Ascending aorta (tissue), 2 donors: ENCODE results near the gene ALPK1. TPM values are rescaled to one million over a fixed set of nuclear protein-coding genes. Genes with fewer than 3 reads are reported as not detected.

ENCODE experiments used
- DNase-seq, 2 donors: peaks; one replicate each; pipeline ENCODE4 v3.0.0-alpha.2; 2019; ENCODE audit warnings: low spot score in 2 of 2
- H3K27ac ChIP-seq, 2 donors: fragments of 200-600 bp; sonication (generic); one replicate each; pipeline ENCODE4 v1.5.1; 2016 to 2017; ENCODE audit warnings: mild to moderate bottlenecking in 1 of 2
- H3K27me3 ChIP-seq: fragments of 200-600 bp; sonication (generic); one replicate; pipeline ENCODE4 v1.5.1; 2017
- H3K36me3 ChIP-seq, 2 donors: fragments of 200-600 bp; sonication (generic); one replicate each; pipeline ENCODE4 v1.5.1; 2016
- H3K4me1 ChIP-seq, 2 donors: fragments of 200-600 bp; sonication (generic); one replicate each; pipeline ENCODE4 v1.5.1; 2016 to 2017; ENCODE audit warnings: mild to moderate bottlenecking in 1 of 2
- H3K4me3 ChIP-seq, 2 donors: fragments of 200-600 bp; sonication (generic); one replicate each; pipeline ENCODE4 v1.5.1; 2016 to 2017; ENCODE audit warnings: mild to moderate bottlenecking in 1 of 2
- H3K9me3 ChIP-seq, 2 donors: fragments of 200-600 bp; sonication (generic); one replicate each; pipeline ENCODE4 v1.5.1; 2016
- intact Hi-C: fragments of 100-400 bp; cut with DNase I; formaldehyde crosslinking; loops from one replicate; pipeline ENCODE4 v1.15.1; 2023
- total RNA-seq: library from RNA; depleted of rRNA; stranded (reverse); fragments of >200 nt; gene quantifications from one replicate; pipeline ENCODE4 v1.1.0, GENCODE V29; 2016
- TF ChIP-seq, protein P1 (sequence below), 3 experiments: fragments of 200-600 bp in 2 of 3; fragments of 450-650 bp in 1 of 3; sonication (generic) in 2 of 3; IDR thresholded peaks; one replicate each; pipeline ENCODE4 v1.5.1; 2016 to 2019; ENCODE audit warnings: antibody characterized with exemption in 3 of 3, mild to moderate bottlenecking in 1 of 3, moderate library complexity in 1 of 3

The ALPK1 gene
- total RNA-seq, 1 donor from 2014 or later = 8.7 TPM

DNA sequence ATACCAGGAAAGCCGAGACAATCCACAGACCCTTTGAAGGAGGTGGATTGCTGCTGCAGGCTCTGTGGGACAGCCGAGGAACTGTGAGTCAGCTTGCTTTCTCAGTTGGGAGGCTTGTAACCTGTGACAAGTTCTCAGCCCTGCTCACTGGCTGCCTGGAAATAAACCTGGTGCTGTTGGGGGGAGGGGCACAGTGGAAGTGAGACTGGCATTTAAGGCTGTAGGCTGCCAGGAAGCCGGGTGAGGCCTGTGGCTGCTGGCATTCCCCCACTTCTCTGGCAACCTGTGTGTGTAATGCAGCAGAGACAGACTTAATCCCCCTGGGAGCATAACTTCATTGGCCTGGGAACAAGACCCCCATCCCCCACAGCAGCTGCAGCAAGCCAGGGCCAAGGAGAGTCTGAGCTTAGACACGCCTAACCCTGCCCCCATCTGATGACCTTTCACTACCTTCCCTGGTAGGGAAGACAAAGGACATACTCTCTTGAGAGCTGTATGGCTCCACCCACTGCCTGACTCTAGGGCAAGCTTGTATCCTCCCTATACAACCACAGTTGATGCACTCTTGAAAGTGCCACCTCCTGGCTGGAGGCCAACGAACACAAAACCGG is 64.1 kb downstream of the ALPK1 start:
- H3K9me3 ChIP-seq = peaks cover 0 to 65% of the 10 kb centered on the region in 2 donors
- H3K4me1 ChIP-seq = no peaks in the 10 kb centered on the region
- intact Hi-C loops = no loop called here
- DNase-seq = no peak
- H3K27me3 ChIP-seq = no peaks in the 10 kb centered on the region
- TF ChIP-seq, protein P1, sequence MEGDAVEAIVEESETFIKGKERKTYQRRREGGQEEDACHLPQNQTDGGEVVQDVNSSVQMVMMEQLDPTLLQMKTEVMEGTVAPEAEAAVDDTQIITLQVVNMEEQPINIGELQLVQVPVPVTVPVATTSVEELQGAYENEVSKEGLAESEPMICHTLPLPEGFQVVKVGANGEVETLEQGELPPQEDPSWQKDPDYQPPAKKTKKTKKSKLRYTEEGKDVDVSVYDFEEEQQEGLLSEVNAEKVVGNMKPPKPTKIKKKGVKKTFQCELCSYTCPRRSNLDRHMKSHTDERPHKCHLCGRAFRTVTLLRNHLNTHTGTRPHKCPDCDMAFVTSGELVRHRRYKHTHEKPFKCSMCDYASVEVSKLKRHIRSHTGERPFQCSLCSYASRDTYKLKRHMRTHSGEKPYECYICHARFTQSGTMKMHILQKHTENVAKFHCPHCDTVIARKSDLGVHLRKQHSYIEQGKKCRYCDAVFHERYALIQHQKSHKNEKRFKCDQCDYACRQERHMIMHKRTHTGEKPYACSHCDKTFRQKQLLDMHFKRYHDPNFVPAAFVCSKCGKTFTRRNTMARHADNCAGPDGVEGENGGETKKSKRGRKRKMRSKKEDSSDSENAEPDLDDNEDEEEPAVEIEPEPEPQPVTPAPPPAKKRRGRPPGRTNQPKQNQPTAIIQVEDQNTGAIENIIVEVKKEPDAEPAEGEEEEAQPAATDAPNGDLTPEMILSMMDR (IDR thresholded peaks at IDR 0.05) = no peak
- peaks cover 0 to 29% of the 10 kb centered on the region in 2 donors for H3K36me3 ChIP-seq
- no peak overlapping the region for H3K27ac ChIP-seq
- H3K4me3 ChIP-seq = no peak overlapping the region

DNA sequence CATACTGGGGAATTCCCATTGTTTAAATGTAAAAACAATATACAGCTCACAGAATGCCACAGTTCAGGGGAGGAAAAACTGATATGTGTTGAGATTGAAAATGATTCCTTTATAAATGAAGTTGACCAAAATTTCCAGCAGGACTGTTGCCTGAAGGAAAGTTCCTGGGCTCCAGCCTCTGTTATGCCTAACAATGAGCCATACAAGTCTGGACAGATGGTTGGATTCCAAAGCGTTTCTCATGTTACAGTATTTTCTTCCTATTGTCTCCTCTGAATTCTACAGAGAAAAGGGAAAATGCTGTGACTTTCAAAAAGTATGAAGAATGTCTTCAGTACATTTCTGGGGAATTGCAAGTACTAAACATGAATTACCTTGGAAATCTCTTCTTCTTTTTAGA is 73.3 kb downstream of the ALPK1 start:
- DNase-seq = no peak
- Histone ChIP-seq H3K36me3 (no peaks in the 10 kb centered on the region), H3K27ac (no peak overlapping the region), H3K4me1 (no peaks in the 10 kb centered on the region), H3K4me3 (no peak overlapping the region), H3K27me3 (no peaks in the 10 kb centered on the region), H3K9me3 (peaks cover 7 to 31% of the 10 kb centered on the region in 2 donors)
- TF ChIP-seq, protein P1 (IDR thresholded peaks at IDR 0.05) = no peak
- intact Hi-C loops = no loop called here

DNA sequence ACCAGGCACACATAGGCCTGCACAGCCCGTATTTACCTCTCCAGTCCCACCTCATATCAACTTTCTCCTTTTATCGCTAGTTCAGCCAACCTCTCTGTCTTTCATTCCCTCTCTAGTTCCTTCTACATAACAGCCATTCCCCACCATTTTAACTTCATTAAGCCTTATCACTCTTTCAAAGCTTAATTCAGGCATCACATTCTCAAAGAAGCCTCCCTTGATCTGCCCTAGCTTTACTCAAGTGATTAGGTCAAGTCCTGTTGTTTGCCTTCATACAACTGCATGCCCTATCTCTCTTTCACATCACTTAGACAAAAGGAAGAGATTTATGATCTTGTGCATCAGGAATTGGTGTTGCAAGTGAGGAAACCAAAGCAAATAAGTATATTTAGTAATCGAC is 74.2 kb downstream of the ALPK1 start:
- H3K4me3 ChIP-seq = no peak overlapping the region
- H3K36me3 ChIP-seq = no peaks in the 10 kb centered on the region
- intact Hi-C loops = no loop called here
- H3K4me1 ChIP-seq = no peaks in the 10 kb centered on the region
- no peak for DNase-seq
- TF ChIP-seq, protein P1 (IDR thresholded peaks at IDR 0.05) = no peak
- peaks cover 7 to 23% of the 10 kb centered on the region in 2 donors for H3K9me3 ChIP-seq
- no peaks in the 10 kb centered on the region for H3K27me3 ChIP-seq
- no peak overlapping the region for H3K27ac ChIP-seq

DNA sequence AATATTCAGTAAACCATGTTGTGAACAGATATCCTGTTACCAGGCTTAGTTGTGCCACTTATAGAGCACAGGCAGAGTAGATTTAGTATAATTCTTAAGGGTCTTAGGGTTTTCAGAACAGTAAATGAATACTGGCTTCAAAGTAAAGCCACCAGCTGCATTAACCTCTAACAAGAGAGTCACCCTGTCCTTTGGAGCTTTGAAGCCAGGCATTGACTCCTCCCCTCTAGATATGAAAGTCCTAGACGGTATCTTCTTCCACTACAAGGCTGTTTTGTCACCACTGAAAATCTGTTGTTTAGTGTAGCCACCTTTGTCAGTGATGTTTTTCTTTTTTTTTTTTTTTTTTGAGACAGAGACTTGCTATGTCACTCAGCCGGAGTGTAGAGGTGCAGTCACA is 77.7 kb downstream of the ALPK1 start:
- intact Hi-C loops = no loop called here
- H3K36me3 ChIP-seq = peaks cover 0 to 4% of the 10 kb centered on the region in 2 donors
- DNase-seq = no peak
- no peak overlapping the region for H3K27ac ChIP-seq
- H3K4me3 ChIP-seq = no peak overlapping the region
- H3K4me1 ChIP-seq = peaks cover 0 to 3% of the 10 kb centered on the region in 2 donors
- H3K27me3 ChIP-seq = no peaks in the 10 kb centered on the region
- TF ChIP-seq, protein P1 (IDR thresholded peaks at IDR 0.05) = no peak
- H3K9me3 ChIP-seq = no peaks in the 10 kb centered on the region

DNA sequence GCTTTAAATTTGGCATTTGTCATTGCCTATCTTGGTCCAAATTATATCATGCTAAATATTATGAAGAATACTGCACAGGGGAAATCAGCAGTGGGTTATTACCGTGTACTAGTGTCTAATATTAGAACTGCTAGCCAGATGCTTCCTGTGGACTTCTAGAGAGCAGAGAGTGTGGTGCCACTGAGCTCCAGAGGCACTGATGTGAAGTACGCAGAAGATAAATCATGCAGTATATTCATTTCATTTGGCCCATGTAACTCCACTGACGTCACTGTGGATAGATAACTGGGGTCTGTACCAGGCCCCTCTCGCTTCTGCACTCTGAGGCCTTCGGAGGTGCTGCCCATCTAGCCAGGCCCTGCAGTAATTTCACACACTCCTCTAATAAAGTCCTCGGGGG is 80.0 kb downstream of the ALPK1 start:
- H3K4me1 ChIP-seq = peaks cover 0 to 3% of the 10 kb centered on the region in 2 donors
- no peak for DNase-seq
- TF ChIP-seq, protein P1 (IDR thresholded peaks at IDR 0.05) = no peak
- peaks cover 0 to 4% of the 10 kb centered on the region in 2 donors for H3K36me3 ChIP-seq
- intact Hi-C loops = no loop called here
- no peak overlapping the region for H3K27ac ChIP-seq
- no peaks in the 10 kb centered on the region for H3K9me3 ChIP-seq
- H3K4me3 ChIP-seq = no peak overlapping the region
- H3K27me3 ChIP-seq = no peaks in the 10 kb centered on the region
